NCI-H1930 (cell line): ENCODE data around the gene ZSCAN5A.
"Not testable (repeated sequence)": the region's sequence is repeated elsewhere in the genome, so short reads cannot be mapped to it uniquely, and the experiment has no call there.

Experiments used
- DNase-seq, 2 experiments: peaks; one replicate each; lab custom pipeline; 2025; lab: John Stamatoyannopoulos, UW

The ZSCAN5A gene

DNA sequence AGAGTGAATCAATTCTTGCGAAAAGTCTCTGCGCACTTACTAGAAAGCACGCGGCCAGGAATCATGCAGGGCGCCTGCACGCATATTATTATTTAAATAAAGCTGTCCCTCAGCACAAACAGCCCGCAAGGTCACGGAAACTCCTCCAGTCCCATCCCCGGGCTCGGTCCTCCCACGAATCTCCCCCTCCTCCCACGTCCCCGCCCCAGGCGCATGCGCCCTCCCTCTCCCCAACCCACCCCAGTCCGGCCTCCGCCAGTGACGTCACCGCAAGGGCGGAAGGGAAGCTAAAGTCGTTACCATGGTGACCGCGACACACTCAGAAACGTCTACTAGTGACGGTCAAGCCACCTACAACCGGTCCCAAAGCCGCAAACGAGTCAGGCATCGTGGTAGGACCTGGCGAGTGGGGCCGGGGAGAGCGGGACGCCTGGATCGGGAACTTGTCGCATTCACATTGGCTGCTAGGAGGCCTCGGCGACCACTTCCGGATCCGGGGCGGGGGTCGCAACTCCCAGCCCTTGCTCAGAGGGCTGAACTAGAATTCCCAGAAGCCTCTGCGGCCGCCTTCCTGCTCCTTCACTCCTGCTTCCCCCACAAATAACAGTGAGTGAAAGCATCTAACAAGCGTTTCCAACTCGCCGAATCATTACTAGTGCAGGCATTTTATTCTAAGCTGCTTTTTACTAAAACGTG lies at the start of gene ZSCAN5A:
ZSCAN5A (minus strand) TSS at position 459 of the 696 bp plus-strand sequence. CDS start 89,793 bp downstream, outside the sequence.
- peak; percentile 95 to 96 for DNase-seq

DNA sequence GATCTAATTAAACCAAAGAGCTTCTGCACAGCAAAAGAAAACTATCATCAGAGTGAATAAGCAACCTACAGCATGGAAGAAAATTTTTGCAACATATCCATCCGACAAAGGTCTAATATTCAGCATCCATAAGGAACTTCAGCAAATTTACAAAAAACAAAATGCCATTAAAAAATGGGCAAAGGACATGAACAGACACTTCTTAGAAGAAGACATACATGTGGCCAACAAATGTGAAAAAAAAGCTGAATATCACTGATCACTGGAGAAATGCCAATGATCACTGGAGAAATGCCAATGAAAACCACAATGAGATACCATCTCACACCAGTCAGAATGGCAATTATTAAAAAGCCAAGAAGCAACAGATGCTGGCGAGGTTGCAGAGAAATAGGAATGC lies 46.2 kb upstream of the ZSCAN5A start:
- no peak for DNase-seq

GRCh38 chr19:56356944-56357343 lies 42.3 kb upstream of the ZSCAN5A start:
- no peak for DNase-seq

GRCh38 chr19:56355517-56355916 lies 40.9 kb upstream of the ZSCAN5A start:
- DNase-seq, result no peak

DNA sequence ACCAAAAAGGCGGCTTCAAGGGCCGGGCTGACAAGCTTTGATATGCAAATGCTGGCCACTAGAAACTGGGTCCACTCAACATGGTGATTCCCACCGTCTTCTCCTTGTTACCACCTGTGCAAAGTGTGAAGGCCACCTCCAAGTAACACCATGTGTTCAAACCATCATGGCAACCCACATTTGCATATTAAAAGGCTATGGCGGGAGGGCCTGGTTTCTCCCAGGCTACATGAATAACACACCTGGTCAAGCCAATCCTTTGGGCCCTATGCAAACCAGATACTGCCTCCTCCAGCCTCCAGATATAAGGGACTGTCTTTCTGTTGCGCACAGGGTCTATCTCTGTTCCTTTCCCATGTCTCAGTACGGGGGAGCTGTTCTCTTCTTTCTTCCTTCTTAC lies 36.6 kb upstream of the ZSCAN5A start:
- no peak for DNase-seq

DNA sequence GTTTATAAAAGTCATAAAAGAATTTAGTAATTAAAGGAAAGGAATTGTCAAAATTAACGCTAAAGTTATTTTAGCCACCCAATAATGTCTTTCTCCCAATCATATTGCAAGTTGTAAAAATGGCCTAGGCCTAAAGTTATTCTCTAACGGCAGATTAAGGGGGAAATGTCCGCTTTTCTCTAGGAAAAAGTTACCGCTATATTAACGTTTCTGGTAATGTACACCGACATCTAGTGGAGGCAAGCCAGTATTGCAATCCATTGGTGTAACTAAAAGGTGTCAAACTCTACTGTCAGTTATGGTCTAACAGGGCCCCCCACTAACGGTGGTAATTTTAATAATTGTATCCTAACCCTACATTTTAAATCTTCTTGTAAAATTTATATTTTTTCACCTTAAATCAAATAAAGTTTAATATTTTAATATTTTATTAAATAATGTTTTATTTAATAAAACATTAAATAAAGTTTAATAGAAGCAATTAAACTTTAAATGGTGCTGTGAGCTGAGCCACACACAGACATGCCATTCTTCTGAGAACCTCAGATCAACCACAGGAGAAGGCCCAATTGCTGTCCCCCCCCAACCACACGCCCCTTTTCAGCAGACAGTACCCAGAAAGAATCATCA lies 35.9 kb upstream of the ZSCAN5A start:
- DNase-seq, result peak in 1 of 2 experiments; percentile 24

- DNase-seq, result no peak
Measured at GRCh38 chr19:56348289-56348877, 33.7 kb upstream of the ZSCAN5A start.

DNA sequence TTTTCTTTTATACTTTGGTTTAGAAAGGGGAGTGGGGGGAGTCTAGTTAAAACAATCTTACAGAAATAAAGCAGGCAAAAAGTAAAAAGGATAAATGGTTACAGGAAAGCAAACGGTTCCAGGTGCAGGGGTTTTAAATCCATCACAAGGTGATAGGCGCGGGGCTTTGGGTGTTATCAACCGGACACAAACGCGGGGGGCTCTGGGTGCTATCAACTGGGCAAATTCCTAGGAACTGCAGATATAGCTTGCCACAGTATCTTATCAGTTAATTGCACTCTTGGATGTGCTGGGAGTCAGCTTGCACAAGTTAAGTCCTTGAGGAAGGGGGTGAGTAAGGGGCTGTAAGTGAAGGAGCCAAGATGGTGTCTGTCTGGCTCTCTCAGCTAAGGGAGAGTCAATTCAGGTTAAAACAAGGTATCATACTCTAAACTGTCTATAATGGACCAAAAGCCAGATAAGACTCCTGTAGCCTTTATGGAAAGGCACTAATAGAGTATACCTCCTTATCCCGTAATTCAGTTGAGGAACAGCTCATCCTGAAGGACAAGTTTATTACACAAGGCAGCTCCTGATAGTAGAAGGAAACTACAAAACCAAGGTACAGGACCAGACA lies 32.6 kb upstream of the ZSCAN5A start:
- DNase-seq, result no peak

DNA sequence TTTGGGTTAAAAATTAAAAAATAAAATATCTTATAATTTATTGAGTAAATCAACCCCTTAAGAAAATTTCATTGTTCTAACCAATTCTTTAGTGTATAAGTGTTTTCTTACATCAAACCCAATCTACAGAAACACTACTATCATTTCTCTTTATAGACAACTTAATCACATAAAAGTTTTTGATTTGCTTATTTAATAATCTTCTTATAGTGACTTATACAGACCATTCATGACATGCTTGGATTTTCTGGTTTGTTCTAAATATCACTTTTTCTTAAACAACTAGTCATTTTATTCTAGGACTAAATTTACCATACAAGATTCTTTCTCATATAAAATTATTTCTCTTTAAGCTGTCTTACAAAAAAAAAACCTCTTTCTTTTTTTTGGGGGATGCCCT lies 27.3 kb upstream of the ZSCAN5A start:
- no peak for DNase-seq

GRCh38 chr19:56339031-56339430 lies 24.4 kb upstream of the ZSCAN5A start:
- DNase-seq, result not testable (repeated sequence)

- DNase-seq, result not testable (repeated sequence)
Measured at GRCh38 chr19:56337077-56337476, 22.4 kb upstream of the ZSCAN5A start.

- DNase-seq, result not testable (repeated sequence)
Measured at GRCh38 chr19:56335371-56335770, 20.7 kb upstream of the ZSCAN5A start.

DNA sequence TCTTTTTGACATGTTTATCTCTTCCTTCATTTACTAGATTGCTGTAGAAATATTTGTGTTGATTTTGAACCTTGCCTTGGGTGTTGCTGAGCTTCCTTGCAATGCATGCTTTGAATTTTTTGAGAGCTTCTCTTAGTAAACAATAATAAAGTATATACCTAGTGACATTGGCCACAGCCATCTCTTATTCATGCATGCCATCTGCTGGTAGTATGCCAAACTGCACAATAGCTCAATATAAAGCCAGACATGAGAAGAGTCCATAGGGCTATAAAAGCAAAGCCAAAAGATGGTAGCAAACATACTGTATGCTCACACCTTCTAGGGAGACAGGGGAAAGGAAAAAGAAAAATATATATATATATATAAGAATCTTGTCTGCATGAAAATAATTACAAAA lies 18.9 kb upstream of the ZSCAN5A start:
- DNase-seq, result peak in 1 of 2 experiments; percentile 23

DNA sequence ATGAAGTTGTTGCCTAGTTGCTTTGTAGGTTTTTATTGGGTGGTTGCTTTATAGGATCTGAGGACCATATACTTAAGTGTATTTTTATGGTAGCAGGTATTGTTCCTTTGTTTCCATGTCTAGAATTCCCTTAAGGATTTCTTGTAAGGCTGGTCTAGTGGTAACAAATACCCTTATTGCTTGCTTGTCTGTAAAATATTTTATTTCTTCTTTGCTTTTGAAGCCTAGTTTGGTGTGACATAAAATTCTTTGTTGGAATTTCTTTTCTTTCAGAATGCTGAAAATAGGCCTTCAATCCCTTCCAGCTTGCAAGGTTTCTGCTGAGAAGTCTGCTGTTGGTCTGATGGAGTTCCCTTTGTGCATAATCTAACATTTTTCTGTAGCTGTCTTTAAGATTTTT lies 18.1 kb upstream of the ZSCAN5A start:
- no peak for DNase-seq

GRCh38 chr19:56324436-56324835 lies 9.8 kb upstream of the ZSCAN5A start:
- DNase-seq, result no peak

DNA sequence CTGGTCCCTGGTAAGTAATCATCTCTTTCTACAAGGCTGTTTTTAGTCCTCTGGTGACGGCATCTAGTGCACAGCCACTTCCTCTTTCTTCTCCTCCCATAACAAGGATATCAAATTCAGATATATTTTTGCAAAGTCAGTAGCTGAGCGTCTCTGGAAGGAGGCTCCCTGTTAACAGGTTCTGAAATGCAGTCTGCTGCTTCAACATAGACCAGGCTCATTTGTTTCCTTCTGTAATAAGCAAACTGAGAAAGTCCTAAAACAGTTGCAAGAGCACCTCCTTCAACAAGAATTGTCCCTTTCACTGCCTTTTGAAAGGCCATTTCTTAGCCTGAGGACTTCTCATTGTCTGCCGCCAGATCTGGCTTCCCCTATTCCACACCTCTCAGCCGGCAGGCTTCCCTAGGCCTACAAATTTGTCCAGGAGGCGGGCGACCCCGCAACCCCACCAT lies 7.4 kb upstream of the ZSCAN5A start:
- no peak for DNase-seq

GRCh38 chr19:56321254-56321988 lies 6.8 kb upstream of the ZSCAN5A start:
- DNase-seq, result no peak

GRCh38 chr19:56319991-56320390 lies 5.4 kb upstream of the ZSCAN5A start:
- DNase-seq, result no peak

- DNase-seq, result no peak
Measured at GRCh38 chr19:56317749-56318148, 3.1 kb upstream of the ZSCAN5A start.

DNA sequence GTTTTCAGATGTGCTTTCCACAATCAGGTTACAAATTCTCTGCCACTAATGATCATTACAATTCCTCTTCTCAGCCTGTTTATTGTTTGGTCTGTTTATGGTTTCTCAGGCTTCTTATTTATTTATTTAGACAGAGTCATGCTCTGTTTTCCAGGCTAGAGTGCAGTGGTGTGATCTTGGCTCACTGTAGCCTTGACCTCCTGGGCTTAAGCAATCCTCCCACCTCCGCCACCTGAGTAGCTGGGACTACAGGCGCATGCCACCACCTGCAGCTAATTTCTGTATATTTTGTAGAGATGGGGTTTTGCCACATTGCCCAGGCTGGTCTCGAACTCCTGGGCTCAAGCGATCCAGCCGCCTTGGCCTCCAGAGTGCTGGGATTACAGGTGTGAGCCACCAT lies 2.1 kb upstream of the ZSCAN5A start:
- no peak for DNase-seq

DNA sequence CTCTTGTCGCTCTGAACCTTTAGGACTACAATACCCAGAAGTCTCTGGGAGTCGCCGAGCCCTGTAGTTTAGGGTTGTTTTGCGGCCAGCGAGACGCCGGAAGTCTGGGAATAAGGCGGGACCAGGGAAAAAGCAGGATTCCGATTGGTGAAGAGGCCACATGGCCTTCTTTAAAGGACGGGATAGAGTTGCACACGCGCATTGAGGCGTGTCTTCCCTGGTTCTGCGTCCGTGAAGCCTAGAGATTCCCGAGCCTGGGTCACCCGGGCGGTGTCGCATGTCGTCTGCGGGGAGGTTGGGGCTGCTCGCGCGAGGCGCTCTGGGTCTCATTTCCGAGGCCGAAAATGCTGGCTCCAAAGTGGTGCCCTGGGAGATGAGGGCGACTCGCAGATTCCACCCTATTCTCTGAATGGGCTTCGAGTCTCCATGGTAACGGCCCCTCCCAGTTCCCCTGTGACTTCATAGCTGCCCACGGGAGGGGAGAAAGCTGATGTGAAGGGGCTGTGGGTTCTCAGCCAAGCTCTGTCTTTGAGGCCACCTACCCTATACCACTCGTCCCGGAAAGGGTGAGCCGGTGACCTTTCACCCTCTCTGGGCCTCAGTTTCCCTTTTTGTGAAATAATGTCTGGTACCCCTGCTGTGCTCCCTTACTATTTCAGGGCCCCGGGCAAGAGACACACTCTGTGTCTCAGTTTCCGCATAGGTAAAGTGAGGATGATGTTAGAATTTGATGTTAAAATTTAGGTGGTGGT lies 614 bp upstream of the ZSCAN5A start:
- DNase-seq, result peak; percentile 97 to 98
